Measurements from ENCODE around the gene RRAS.

RRAS gene

DNA sequence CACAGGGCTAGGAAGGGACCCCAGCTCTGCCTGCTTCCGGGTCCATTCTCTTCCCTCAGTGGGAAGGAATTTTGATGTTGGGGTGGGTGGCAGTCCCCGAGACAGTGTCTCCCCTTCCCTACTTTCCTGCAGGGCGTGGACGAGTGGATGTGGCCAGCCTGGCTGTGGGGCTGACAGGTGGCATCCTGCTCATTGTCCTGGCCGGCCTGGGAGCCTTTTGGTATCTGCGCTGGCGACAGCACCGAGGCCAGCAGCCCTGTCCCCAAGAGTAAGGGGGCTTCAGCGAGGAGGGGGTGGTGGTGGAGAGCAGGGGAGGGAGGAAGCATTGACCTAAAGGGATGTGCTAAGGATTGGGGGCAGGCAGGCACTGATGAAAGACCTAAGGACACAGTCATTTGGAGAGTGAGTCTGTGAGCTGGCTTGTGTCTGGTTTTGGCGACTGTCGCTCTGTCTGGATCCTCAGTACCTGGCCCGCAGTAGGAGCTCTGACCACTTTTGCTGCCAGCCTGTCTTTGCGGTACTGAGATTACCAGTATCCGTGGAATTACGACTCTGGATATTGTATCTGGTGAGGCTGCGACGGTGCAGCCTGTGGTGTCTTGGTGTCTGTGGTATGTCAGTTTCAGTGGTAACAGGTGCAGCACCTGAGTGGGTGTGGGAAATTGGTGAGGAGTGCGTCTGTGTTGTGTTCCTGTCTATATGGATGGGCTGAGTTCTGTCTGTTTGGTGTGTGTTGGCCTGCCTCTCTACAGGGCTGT, 51.4 kb downstream of the RRAS start:
- no peak overlapping the region for H3K4me3 ChIP-seq (ENCODE audit: low read length)

DNA sequence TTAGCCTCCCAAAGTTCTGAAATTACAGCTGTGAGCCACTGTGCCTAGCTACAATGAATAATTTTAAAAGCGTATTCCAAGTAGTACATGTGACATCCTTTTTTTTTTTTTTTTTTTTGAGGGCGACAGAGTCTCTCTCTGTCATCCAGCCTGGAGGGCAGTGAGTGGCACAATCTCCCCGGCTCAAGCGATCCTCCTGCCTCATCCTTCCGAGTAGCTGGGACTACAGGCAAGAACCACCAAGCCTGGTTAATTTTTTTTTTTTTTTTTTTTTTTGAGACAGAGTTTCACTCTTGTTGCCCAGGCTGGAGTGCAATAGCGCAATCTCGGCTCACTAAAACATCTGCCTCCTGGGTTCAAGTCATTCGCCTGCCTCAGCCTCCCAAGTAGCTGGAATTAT, 52.7 kb downstream of the RRAS start:
- TF ChIP-seq EZH2phosphoT487 (IDR thresholded peaks at IDR 0.05; ENCODE audit: low read depth) = no peak
- TF ChIP-seq, protein P1, sequence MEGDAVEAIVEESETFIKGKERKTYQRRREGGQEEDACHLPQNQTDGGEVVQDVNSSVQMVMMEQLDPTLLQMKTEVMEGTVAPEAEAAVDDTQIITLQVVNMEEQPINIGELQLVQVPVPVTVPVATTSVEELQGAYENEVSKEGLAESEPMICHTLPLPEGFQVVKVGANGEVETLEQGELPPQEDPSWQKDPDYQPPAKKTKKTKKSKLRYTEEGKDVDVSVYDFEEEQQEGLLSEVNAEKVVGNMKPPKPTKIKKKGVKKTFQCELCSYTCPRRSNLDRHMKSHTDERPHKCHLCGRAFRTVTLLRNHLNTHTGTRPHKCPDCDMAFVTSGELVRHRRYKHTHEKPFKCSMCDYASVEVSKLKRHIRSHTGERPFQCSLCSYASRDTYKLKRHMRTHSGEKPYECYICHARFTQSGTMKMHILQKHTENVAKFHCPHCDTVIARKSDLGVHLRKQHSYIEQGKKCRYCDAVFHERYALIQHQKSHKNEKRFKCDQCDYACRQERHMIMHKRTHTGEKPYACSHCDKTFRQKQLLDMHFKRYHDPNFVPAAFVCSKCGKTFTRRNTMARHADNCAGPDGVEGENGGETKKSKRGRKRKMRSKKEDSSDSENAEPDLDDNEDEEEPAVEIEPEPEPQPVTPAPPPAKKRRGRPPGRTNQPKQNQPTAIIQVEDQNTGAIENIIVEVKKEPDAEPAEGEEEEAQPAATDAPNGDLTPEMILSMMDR (IDR thresholded peaks at IDR 0.05; ENCODE audit: low read depth, low read length) = no peak
- Histone ChIP-seq H3K9ac (ENCODE audit: low read length) (no peak overlapping the region), H3K27me3 (ENCODE audit: low read depth, low read length) (no peaks in the 10 kb centered on the region; the same call in 1 of the 2 replicates)

More for the DNA sequence above, 51.4 kb downstream of the RRAS start:
- H3K36me3 ChIP-seq (replicated peaks; ENCODE audit: low read depth, low read length) = no peaks in the 10 kb centered on the region
- no peaks in the 10 kb centered on the region for H3K9me3 ChIP-seq (ENCODE audit: insufficient read depth, low read length)
- peaks cover under 1% of the 10 kb centered on the region; the same call in 1 of the 2 replicates for H4K20me1 ChIP-seq (ENCODE audit: insufficient read depth, low read length)
- no peak for TF ChIP-seq EZH2phosphoT487 (IDR thresholded peaks at IDR 0.05; ENCODE audit: low read depth)
- TF ChIP-seq, protein P1 (IDR thresholded peaks at IDR 0.05; ENCODE audit: low read depth, low read length) = no peak
- H2AFZ ChIP-seq (ENCODE audit: low read depth, low read length) = no peak overlapping the region
- peaks cover 8% of the 10 kb centered on the region for H3K4me1 ChIP-seq (ENCODE audit: low read length)
- H3K9ac ChIP-seq (ENCODE audit: low read length) = no peak overlapping the region
- H3K4me2 ChIP-seq (ENCODE audit: low read length) = no peak overlapping the region
- no peak overlapping the region for H3K27ac ChIP-seq (ENCODE audit: low read length)
- peaks cover 23% of the 10 kb centered on the region for H3K79me2 ChIP-seq (ENCODE audit: low read length)
- H3K27me3 ChIP-seq (ENCODE audit: low read depth, low read length) = no peaks in the 10 kb centered on the region; the same call in 1 of the 2 replicates

More for the DNA sequence above, 52.7 kb downstream of the RRAS start:
- no peak overlapping the region for H2AFZ ChIP-seq (ENCODE audit: low read depth, low read length)
- H3K4me3 ChIP-seq (ENCODE audit: low read length) = no peak overlapping the region
- H3K9me3 ChIP-seq (ENCODE audit: insufficient read depth, low read length) = no peaks in the 10 kb centered on the region
- no peaks in the 10 kb centered on the region for H3K36me3 ChIP-seq (replicated peaks; ENCODE audit: low read depth, low read length)
- no peak overlapping the region for H3K4me2 ChIP-seq (ENCODE audit: low read length)
- no peaks in the 10 kb centered on the region for H4K20me1 ChIP-seq (ENCODE audit: insufficient read depth, low read length)
- H3K27ac ChIP-seq (ENCODE audit: low read length) = no peak overlapping the region
- H3K4me1 ChIP-seq (ENCODE audit: low read length) = peaks cover 7% of the 10 kb centered on the region
- H3K79me2 ChIP-seq (ENCODE audit: low read length) = peaks cover 12% of the 10 kb centered on the region
